T-cell (primary cell): ENCODE measurements around the gene EFCAB13. TPM values are rescaled to one million over a fixed set of nuclear protein-coding genes. Genes with fewer than 3 reads are reported as not detected.

ENCODE experiments used
- ATAC-seq, 4 experiments: fragments of 200-7000 bp in 3 of 4; fragments of 150-1000 bp in 1 of 4; cut with Tn5 transposase; replicated peaks in 1 of 4; 1 replicate in 3 of 4; 2 replicates in 1 of 4; pipeline ENCODE4 v1.10.0; 2021; ENCODE audit warnings: moderate library complexity in 3 of 4, mild to moderate bottlenecking in 2 of 4, moderate number of reproducible peaks in 1 of 4
- CTCF ChIA-PET, 2 donors: fragments of 300-600 bp; sonication (Branson Sonifier 250); formaldehyde crosslinking; loops; one replicate each; lab custom pipeline; 2022; ENCODE audit warnings: antibody characterized with exemption in 2 of 2; lab: Charles Lee
- POLR2A ChIA-PET, 2 donors: fragments of 300-600 bp; sonication (Branson Sonifier 250); formaldehyde crosslinking; loops; one replicate each; lab custom pipeline; 2022; ENCODE audit warnings: antibody characterized with exemption in 2 of 2; lab: Charles Lee
- DNase-seq, 35 experiments: peaks; one replicate each; pipeline versions ENCODE4 v3.0.0 to v3.0.0-alpha.2; 2013 to 2023
- H3K27ac ChIP-seq: one replicate; pipeline ENCODE4 v1.5.1; 2013; ENCODE audit warnings: low read length
- H3K27me3 ChIP-seq, 2 experiments: replicated peaks in 1 of 2; 1 replicate in 1 of 2; 2 replicates in 1 of 2; pipeline versions ENCODE4 v1.6.1 to v1.7.0; 2013; ENCODE audit warnings: low read length in 1 of 2, mixed read lengths in 1 of 2; ENCODE audit not compliant: control insufficient read depth in 2 of 2, insufficient read depth in 2 of 2; ENCODE audit errors: extremely low read depth in 1 of 2
- H3K36me3 ChIP-seq, 2 donors: 1 replicate in 1 of 2; 2 replicates in 1 of 2; pipeline versions ENCODE4 v1.6.1 to v1.7.0; 2013; ENCODE audit warnings: low read length in 1 of 2; ENCODE audit not compliant: control insufficient read depth in 2 of 2, insufficient read depth in 1 of 2; ENCODE audit errors: extremely low read depth in 1 of 2
- H3K4me1 ChIP-seq, 2 experiments: 1 replicate in 1 of 2; 2 replicates in 1 of 2; pipeline versions ENCODE4 v1.6.1 to v1.7.0; 2013; ENCODE audit warnings: low read length in 2 of 2, mixed read lengths in 1 of 2; ENCODE audit not compliant: insufficient read depth in 2 of 2, control insufficient read depth in 1 of 2; ENCODE audit errors: extremely low read depth in 1 of 2
- H3K4me3 ChIP-seq, 2 donors: 1 replicate in 1 of 2; 2 replicates in 1 of 2; pipeline versions ENCODE4 v1.5.1 to v1.7.0; 2013; ENCODE audit warnings: mild to moderate bottlenecking in 2 of 2, low read length in 1 of 2, moderate library complexity in 1 of 2; ENCODE audit not compliant: control insufficient read depth in 1 of 2; ENCODE audit errors: extremely low read depth in 1 of 2
- H3K9me3 ChIP-seq: 2 replicates; pipeline ENCODE4 v1.7.0; 2013
- H3K27ac Mint-ChIP-seq, 2 donors: one replicate each; pipeline ENCODE4 v1.8.0; 2020 to 2021; ENCODE audit warnings: mild to moderate bottlenecking in 2 of 2, mixed read lengths in 2 of 2
- H3K27me3 Mint-ChIP-seq, 2 donors: one replicate each; pipeline ENCODE4 v1.8.0; 2021 to 2022; ENCODE audit warnings: mixed read lengths in 2 of 2
- H3K36me3 Mint-ChIP-seq: one replicate; pipeline ENCODE4 v1.8.0; 2021; ENCODE audit warnings: mixed read lengths
- H3K4me1 Mint-ChIP-seq, 3 donors: one replicate each; pipeline ENCODE4 v1.8.0; 2020 to 2022; ENCODE audit warnings: mixed read lengths in 3 of 3, mild to moderate bottlenecking in 1 of 3
- H3K4me3 Mint-ChIP-seq, 3 donors: one replicate each; pipeline ENCODE4 v1.8.0; 2020 to 2022; ENCODE audit warnings: mild to moderate bottlenecking in 3 of 3, mixed read lengths in 3 of 3, moderate library complexity in 3 of 3
- H3K9me3 Mint-ChIP-seq, 3 donors: one replicate each; pipeline ENCODE4 v1.8.0; 2020 to 2022; ENCODE audit warnings: mixed read lengths in 3 of 3
- WGBS: methylation state at CpG from one replicate; pipeline ENCODE4 v1.1.5; 2013; ENCODE audit warnings: missing lambda C conversion rate; ENCODE audit not compliant: insufficient coverage; 5-methylcytosine and 5-hydroxymethylcytosine counted together
- total RNA-seq, 35 experiments: library from RNA in 6 of 35; stranded (reverse) in 6 of 35; fragments of 120-200 nt in 1 of 35; gene quantifications; one replicate each; pipeline versions ENCODE4 v1.2.1 to v1.2.4 and lab custom pipeline; 2013 to 2026

Gene EFCAB13
- total RNA-seq, 5 donors from 2014 or later (not counting 1 experiment from before 2014, with no cell fraction given) = 13.4 to 19.1 (median 15.2) TPM

DNA sequence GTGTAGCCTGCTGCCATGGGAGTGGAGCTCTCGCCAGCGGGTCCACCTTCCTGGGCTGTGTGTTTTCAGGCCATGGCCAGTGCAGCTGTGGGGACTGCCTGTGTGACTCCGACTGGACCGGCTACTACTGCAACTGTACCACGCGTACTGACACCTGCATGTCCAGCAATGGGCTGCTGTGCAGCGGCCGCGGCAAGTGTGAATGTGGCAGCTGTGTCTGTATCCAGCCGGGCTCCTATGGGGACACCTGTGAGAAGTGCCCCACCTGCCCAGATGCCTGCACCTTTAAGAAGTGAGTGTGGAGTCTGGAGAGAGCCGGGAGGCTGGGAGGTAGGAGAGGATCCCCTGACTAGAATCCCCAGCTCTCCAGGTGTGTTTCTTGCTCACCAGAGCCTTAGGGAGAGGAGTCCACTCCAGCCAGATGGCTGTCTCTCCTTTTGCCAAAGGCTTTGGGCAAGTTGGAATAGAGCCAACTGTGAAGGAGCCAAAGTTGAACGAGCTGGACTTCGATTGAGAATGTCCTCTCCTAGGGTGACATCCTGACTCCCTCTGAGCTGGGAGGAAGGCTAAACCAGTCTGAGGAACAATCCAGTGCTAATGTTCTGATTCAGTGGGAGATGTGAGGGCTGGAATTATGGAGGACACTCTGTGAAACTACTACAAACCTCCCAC lies 24.4 kb upstream of the EFCAB13 start:
- H3K27me3 Mint-ChIP-seq = peaks cover 0 to 2% of the 10 kb centered on the region in 2 donors
- Histone ChIP-seq H3K36me3 (no peaks in the 10 kb centered on the region), H3K4me3 (no peak overlapping the region), H3K27me3 (peaks cover 0 to 21% of the 10 kb centered on the region in 2 experiments), H3K4me1 (no peaks in the 10 kb centered on the region), H3K9me3 (no peaks in the 10 kb centered on the region), H3K27ac (no peak overlapping the region)
- DNase-seq (no peak), ATAC-seq (no peak)
- peaks cover 0 to 2% (median 0%) of the 10 kb centered on the region in 3 donors for H3K4me1 Mint-ChIP-seq
- peaks cover 5 to 11% (median 9%) of the 10 kb centered on the region in 3 donors for H3K9me3 Mint-ChIP-seq
- 98% methylated on average over 10 of the region's 13 CpGs for WGBS
- no peaks in the 10 kb centered on the region for H3K36me3 Mint-ChIP-seq
- no peak overlapping the region for H3K4me3 Mint-ChIP-seq
- ChIA-PET CTCF (no interaction called here), POLR2A (no interaction called here)
- H3K27ac Mint-ChIP-seq = no peak overlapping the region

DNA sequence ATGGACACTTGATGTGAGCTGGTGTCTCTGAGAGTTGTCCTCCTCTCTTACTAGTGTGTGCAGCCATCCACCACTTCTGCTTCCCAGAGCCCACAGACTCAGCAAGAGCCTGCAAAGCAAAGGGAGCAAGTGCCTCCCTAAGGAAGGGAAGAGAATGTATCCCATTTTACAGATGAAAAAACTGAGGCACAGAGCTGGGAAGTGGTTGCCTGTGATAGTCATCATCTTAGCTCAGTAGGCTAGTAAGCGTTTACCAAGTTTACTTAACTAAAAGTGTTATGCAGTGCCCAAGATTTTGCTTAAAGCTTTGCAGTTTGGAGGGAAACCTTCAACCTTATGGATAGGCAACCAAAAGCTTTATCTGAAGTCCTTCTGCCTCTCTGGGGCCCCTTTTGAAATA lies 23.0 kb upstream of the EFCAB13 start:
- peaks cover 0 to 5% of the 10 kb centered on the region in 2 experiments for H3K4me1 ChIP-seq

DNA sequence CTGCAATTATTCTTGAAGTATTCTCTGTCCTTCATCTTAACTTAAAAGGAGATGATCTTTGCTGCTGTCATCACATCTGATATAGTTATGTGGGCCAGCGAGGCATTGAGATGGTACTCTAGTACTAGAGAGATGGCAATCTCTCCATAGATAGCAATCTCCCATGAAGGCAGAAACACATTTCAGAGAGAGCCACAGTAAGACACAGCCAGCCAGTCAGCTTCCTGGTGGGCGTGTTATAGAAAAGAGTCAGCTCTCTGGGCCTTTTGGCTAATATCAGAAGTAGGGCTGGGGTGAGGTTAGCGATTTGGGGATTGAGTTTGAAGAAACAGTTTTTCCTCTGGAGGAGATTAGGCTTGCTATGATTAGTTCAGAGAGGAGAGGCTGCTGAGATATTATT lies 22.6 kb upstream of the EFCAB13 start:
- POLR2A ChIA-PET = no interaction called here
- H3K4me3 ChIP-seq = no peak overlapping the region
- peaks cover 5 to 11% (median 9%) of the 10 kb centered on the region in 3 donors for H3K9me3 Mint-ChIP-seq
- H3K4me1 ChIP-seq = peaks cover 0 to 6% of the 10 kb centered on the region in 2 experiments
- no peaks in the 10 kb centered on the region for H3K36me3 ChIP-seq
- no peaks in the 10 kb centered on the region for H3K36me3 Mint-ChIP-seq
- no peak overlapping the region for H3K27ac ChIP-seq
- CTCF ChIA-PET = no interaction called here
- no peak overlapping the region for H3K4me3 Mint-ChIP-seq
- peaks cover 0 to 9% of the 10 kb centered on the region in 2 experiments for H3K27me3 ChIP-seq
- H3K4me1 Mint-ChIP-seq = peaks cover 9 to 16% (median 10%) of the 10 kb centered on the region in 3 donors
- WGBS = no CpG with 5 or more reads among the region's 3 CpGs
- DNase-seq = no peak
- H3K27me3 Mint-ChIP-seq = no peaks in the 10 kb centered on the region
- ATAC-seq = peak in 1 of 4 experiments; percentile 38
- no peak overlapping the region for H3K27ac Mint-ChIP-seq
- H3K9me3 ChIP-seq = no peaks in the 10 kb centered on the region

More for the DNA sequence above, 23.0 kb upstream of the EFCAB13 start:
- ChIA-PET POLR2A (no interaction called here), CTCF (interaction anchor here in 1 of 2 donors (0.5 kb wide), 1 partner anchor 12 kb away, joined by 4 read pairs; no protein-coding TSS in a partner anchor)
- no peak overlapping the region for H3K4me3 Mint-ChIP-seq
- H3K36me3 Mint-ChIP-seq = no peaks in the 10 kb centered on the region
- Histone ChIP-seq H3K4me3 (no peak overlapping the region), H3K36me3 (no peaks in the 10 kb centered on the region), H3K9me3 (no peaks in the 10 kb centered on the region), H3K27me3 (peaks cover 0 to 13% of the 10 kb centered on the region in 2 experiments), H3K27ac (no peak overlapping the region)
- H3K4me1 Mint-ChIP-seq = peaks cover 7 to 11% (median 9%) of the 10 kb centered on the region in 3 donors
- DNase-seq (no peak), ATAC-seq (no peak)
- no peaks in the 10 kb centered on the region for H3K27me3 Mint-ChIP-seq
- WGBS = no CpG with 5 or more reads among the region's 1 CpG
- H3K9me3 Mint-ChIP-seq = peaks cover 5 to 11% (median 9%) of the 10 kb centered on the region in 3 donors
- H3K27ac Mint-ChIP-seq = no peak overlapping the region

DNA sequence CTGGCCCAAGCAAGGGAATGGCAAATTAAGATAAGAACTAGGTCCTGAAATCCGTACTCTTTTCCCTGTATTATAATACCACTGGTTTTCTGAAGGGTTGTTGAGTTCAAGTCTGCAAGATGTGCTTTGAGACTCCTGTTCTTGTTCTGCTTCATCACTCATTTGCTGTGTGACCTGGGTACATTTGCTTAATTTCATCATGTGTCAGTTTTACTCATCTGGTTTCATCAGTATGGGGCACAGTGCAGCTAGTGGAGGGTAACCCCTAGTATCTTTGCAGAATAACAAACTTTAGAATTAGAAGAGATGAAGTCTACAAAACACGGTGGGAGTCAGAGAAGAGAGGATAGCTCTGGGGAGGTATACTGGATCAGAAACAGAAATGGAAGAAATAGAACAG lies 21.9 kb upstream of the EFCAB13 start:
- H3K9me3 Mint-ChIP-seq = peaks cover 5 to 11% (median 9%) of the 10 kb centered on the region in 3 donors
- peaks cover 0 to 8% of the 10 kb centered on the region in 2 experiments for H3K4me1 ChIP-seq
- H3K36me3 ChIP-seq = no peaks in the 10 kb centered on the region
- H3K27me3 Mint-ChIP-seq = no peaks in the 10 kb centered on the region
- peaks cover 0 to 7% of the 10 kb centered on the region in 2 experiments for H3K27me3 ChIP-seq
- H3K9me3 ChIP-seq = no peaks in the 10 kb centered on the region
- H3K4me3 ChIP-seq = no peak overlapping the region
- DNase-seq (no peak), ATAC-seq (no peak)
- H3K27ac Mint-ChIP-seq = no peak overlapping the region
- ChIA-PET CTCF (no interaction called here), POLR2A (interaction anchor here in 1 of 2 donors (0.6 kb wide), 1 partner anchor 19 kb away, joined by 4 read pairs; no protein-coding TSS in a partner anchor)
- H3K36me3 Mint-ChIP-seq = no peaks in the 10 kb centered on the region
- no peak overlapping the region for H3K4me3 Mint-ChIP-seq
- WGBS = no CpG with 5 or more reads among the region's 2 CpGs
- H3K4me1 Mint-ChIP-seq = peaks cover 10 to 17% (median 12%) of the 10 kb centered on the region in 3 donors
- H3K27ac ChIP-seq = no peak overlapping the region

DNA sequence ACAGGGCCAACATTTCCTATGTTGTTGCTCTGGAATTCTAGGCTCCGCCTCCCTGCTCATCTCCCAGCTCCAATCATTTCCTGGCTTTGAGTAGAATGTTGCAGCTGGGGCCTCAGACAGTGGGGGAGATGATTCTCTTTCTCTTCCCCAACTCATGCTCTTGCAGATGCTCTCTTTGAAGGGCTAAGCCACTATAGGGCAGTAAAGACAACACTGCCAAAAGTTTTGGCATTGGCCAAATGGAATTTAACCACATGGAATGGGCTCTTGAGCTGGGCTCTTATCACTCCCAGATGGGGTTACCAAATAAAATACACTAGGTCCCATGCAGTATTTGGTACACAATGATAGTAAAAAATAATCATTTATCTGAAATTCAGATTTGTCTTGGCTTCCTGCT lies 19.6 kb upstream of the EFCAB13 start:
- Mint-ChIP-seq H3K36me3 (no peaks in the 10 kb centered on the region), H3K4me1 (peaks cover 10 to 17% (median 12%) of the 10 kb centered on the region in 3 donors), H3K4me3 (no peak overlapping the region), H3K27ac (no peak overlapping the region), H3K27me3 (no peaks in the 10 kb centered on the region), H3K9me3 (peaks cover 5 to 11% (median 9%) of the 10 kb centered on the region in 3 donors)
- no CpG with 5 or more reads among the region's 1 CpG for WGBS
- no peak overlapping the region for H3K27ac ChIP-seq
- H3K4me1 ChIP-seq = peaks cover 0 to 8% of the 10 kb centered on the region in 2 experiments
- ChIA-PET POLR2A (no interaction called here), CTCF (no interaction called here)
- no peaks in the 10 kb centered on the region for H3K36me3 ChIP-seq
- H3K4me3 ChIP-seq = no peak overlapping the region
- DNase-seq (no peak), ATAC-seq (no peak)
- peaks cover 0 to 6% of the 10 kb centered on the region in 2 experiments for H3K27me3 ChIP-seq
- H3K9me3 ChIP-seq = no peaks in the 10 kb centered on the region

DNA sequence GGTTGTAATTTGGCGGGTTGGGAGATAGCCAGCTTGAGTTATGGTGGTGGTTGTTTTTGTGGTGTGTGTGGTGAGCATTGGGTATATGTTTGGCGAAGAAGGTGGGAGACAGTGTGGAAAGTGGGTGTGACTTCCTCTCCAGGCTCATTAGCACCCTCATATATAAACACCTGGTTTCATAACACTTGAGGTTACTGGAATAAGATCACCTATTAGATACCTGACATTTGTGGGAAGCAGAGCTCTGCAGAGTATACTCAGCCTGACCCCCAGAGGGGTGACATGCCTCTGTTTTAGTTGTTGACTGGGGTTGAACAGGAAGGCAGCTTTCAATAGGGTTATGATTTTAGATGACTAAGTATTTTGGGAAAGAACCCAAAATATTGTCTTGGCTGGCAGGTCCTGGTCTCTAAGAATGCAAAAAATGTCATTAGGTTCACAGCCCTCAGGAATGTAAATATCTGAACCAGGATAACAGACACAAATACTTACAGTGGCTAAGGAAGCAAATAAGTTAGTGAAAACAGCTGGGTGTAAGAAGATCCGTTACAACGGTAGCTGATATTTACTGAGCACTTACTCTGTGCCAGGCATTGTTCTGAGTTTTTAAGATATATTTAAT lies 18.3 kb upstream of the EFCAB13 start:
- no peaks in the 10 kb centered on the region for H3K9me3 ChIP-seq
- peaks cover 0 to 8% of the 10 kb centered on the region in 2 experiments for H3K4me1 ChIP-seq
- CTCF ChIA-PET = interaction anchor here in 1 of 2 donors (0.5 kb wide), 1 partner anchor 240 kb away, joined by 3 read pairs; no protein-coding TSS in a partner anchor
- Mint-ChIP-seq H3K27me3 (no peaks in the 10 kb centered on the region), H3K36me3 (no peaks in the 10 kb centered on the region), H3K9me3 (peaks cover 5 to 11% (median 9%) of the 10 kb centered on the region in 3 donors), H3K4me3 (no peak overlapping the region), H3K4me1 (peaks cover 10 to 17% (median 12%) of the 10 kb centered on the region in 3 donors), H3K27ac (peak overlapping the region; percentile 6 to 22)
- no peaks in the 10 kb centered on the region for H3K27me3 ChIP-seq
- DNase-seq (peak in 1 of 35 experiments; percentile 6), ATAC-seq (peak in 2 of 4 experiments; percentile 17 to 23)
- H3K36me3 ChIP-seq = no peaks in the 10 kb centered on the region
- H3K27ac ChIP-seq = no peak overlapping the region
- POLR2A ChIA-PET = no interaction called here
- H3K4me3 ChIP-seq = no peak overlapping the region
- no CpG with 5 or more reads among the region's 4 CpGs for WGBS
